GM12872 (cell line): ENCODE measurements around the gene MMP15.

Experiments
- TF ChIP-seq, protein P1 (sequence below): IDR thresholded peaks from 3 replicates; pipeline ENCODE4 v1.5.1; 2011; ENCODE audit warnings: low read depth, mild to moderate bottlenecking, low read length, moderate library complexity; ENCODE audit not compliant: insufficient read depth

MMP15 gene

DNA sequence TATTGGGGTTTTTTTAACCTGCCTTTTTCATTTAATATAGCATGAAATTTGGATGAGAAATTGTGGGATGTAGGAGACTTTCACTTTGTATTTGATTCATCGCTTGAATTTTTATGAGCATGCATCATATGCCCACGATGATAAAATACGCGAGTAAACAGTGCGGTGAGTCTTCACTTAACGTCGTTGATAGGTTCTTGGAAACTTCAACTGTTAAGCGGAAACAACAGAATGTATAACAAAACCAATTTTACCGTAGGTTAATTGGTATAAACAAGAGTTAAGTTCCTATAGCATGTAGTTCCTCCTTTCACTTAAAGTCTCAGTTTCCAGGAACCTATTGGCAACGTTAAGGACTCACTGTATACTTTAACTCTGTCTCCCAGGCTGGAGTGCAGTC is 28.7 kb downstream of the MMP15 start:
- TF ChIP-seq, protein P1, sequence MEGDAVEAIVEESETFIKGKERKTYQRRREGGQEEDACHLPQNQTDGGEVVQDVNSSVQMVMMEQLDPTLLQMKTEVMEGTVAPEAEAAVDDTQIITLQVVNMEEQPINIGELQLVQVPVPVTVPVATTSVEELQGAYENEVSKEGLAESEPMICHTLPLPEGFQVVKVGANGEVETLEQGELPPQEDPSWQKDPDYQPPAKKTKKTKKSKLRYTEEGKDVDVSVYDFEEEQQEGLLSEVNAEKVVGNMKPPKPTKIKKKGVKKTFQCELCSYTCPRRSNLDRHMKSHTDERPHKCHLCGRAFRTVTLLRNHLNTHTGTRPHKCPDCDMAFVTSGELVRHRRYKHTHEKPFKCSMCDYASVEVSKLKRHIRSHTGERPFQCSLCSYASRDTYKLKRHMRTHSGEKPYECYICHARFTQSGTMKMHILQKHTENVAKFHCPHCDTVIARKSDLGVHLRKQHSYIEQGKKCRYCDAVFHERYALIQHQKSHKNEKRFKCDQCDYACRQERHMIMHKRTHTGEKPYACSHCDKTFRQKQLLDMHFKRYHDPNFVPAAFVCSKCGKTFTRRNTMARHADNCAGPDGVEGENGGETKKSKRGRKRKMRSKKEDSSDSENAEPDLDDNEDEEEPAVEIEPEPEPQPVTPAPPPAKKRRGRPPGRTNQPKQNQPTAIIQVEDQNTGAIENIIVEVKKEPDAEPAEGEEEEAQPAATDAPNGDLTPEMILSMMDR: no peak

DNA sequence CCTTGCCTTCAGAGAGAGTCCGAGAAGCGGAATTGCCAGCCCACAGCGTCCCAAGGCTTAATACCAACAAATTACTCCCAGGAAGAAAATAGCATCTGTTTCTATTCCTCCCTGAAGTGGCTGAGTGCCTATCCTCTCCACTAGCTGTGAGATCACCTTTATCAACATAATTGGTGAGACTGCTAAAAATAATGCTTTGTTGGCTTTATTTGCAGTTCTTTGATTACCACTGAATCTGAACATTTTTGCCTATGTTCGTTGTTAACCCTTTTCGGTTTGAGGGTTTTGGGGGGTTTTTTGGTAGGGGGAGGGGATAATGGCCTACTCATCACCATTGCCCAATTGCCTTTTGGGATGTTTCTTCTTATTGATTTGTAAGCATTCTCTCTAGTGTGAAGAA is 31.0 kb downstream of the MMP15 start:
- TF ChIP-seq, protein P1: no peak

DNA sequence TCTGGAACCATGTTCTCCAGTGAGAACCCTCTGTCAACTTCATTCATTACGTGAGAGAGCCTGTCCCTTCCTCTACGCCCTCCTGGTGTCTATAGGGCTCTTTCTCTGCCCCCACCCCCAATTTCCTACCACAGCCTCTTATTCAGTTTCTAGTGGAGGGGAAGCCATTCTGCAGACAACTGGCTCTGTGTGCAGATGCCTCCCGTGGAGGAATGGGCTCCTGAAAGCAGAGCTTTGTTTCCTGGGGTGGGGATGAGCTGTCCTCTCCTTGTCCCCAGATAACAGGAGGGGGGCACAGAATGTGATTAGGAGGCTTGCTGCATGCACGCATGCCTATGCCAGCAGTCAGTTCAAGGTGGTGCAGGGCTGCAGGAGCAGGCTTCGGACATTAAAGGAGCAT is 31.6 kb downstream of the MMP15 start:
- TF ChIP-seq, protein P1: no peak

DNA sequence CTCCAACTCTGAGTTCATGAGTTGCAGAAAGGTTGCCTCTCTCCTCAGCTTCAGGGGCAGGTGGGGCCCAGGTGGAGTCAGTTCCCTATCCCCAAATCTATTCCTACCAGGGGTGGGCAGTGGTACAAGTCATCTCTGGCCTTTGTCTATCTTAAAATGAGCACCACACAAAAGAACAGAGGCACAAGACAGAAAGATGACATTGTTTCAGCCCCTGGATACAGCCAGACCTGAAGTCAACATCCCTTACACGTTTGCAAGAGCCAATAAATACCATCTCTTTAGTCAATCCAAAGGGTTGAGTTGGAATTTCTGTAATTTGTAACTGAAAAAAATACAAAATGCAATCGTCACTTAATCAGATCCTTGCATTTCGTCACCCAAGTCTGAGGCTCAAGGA is 32.2 kb downstream of the MMP15 start:
- TF ChIP-seq, protein P1: no peak

DNA sequence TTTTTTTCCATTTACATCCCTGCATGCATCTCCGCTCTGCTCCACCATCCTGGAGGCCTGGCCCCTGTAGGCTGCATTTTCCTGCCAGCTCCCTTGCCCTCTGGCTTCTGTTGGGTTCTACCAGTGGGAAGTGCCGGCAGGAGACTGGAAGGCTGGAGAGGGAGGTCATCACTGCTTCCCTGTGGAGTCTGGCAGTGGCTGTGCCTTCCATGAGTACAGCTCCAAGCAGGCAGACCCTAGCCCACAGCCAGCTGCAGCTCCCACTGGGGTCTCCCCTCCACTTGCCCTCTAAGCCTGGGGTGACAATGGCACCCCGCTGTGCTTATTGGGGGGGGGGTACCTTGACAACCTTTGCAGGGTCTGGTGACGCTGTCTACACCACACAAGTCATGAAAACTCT is 37.3 kb downstream of the MMP15 start:
- TF ChIP-seq, protein P1: no peak

DNA sequence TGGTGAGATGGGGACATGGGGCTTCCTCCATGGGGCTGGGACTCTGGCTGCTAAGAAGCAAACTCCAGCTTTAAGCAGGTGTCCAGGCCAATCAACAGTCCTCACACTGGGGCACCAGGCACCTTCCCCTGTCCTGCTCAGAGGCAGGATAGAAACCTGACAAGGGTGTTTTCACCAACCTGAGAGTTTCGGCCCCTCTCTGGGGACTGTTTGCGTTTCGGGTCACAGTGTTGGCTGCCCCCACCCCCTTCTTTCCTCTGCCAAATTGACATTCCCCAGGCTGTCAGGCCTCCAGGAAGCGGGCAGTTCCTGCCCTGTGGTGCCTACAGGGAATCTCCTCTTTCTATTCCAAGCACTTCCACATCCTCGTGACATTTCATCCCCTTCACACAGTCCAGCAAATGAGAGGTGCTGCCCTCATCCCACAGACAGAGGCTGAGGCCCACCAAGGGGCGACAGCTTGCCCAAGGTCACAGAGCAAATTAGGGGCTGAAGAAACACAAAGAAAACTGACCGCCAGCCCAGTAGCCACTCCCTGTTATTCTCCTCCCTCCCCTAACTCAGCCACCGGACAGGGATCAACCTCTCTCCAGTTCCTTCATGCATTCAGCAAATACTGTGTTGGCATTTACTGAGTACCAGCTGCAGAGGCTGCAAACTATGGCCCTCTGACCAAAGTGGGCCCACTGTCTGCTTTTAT is 38.0 kb downstream of the MMP15 start:
- TF ChIP-seq, protein P1: no peak

DNA sequence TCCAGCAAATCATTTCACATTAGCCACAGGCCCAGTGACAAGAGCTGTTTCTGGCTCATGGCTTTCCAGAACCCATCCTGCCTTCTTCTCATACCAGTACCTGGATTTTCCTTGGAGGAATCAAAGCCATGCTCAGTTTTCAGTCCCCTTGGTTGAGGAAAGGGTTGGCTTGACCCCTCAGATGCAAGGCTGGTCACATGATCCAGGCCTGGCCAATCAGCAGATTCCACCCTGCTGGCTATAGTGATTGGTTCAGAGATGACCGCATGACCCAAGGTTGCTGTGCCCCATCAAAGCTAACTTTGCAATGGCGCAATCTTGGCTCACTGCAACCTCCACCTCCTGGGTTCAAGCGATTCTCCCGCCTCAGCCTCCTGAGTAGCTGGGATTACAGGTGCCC is 45.0 kb downstream of the MMP15 start:
- TF ChIP-seq, protein P1: no peak
